Activated CD4-positive, alpha-beta T cell treated with anti-CD3 and anti-CD28 coated beads for 36 hours (primary cell): ENCODE data around the gene TMED10. TPM values are rescaled to one million over a fixed set of nuclear protein-coding genes. Genes with fewer than 3 reads are reported as not detected.
"Not testable (repeated sequence)": the region's sequence is repeated elsewhere in the genome, so short reads cannot be mapped to it uniquely, and the experiment has no call there.

Source experiments
- ATAC-seq: fragments of 200-7000 bp; cut with Tn5 transposase; one replicate; pipeline ENCODE4 v1.10.0; 2021; ENCODE audit warnings: mild to moderate bottlenecking, moderate library complexity
- CTCF ChIA-PET: fragments of 350-600 bp; sonication (Branson Sonifier 250); formaldehyde crosslinking; loops from one replicate; lab custom pipeline; 2021; ENCODE audit warnings: antibody characterized with exemption; lab: Charles Lee
- POLR2A ChIA-PET: fragments of 350-600 bp; sonication (Branson Sonifier 250); formaldehyde crosslinking; loops from one replicate; lab custom pipeline; 2021; ENCODE audit warnings: antibody characterized with exemption, inconsistent platforms; lab: Charles Lee
- DNase-seq: peaks from one replicate; pipeline ENCODE4 v3.0.0-alpha.2; 2020
- H3K27ac Mint-ChIP-seq: one replicate; pipeline ENCODE4 v1.8.0; 2021; ENCODE audit warnings: mixed read lengths
- H3K27me3 Mint-ChIP-seq: one replicate; pipeline ENCODE4 v1.8.0; 2021; ENCODE audit warnings: mixed read lengths
- H3K36me3 Mint-ChIP-seq: one replicate; pipeline ENCODE4 v1.8.0; 2021; ENCODE audit warnings: low read depth, mixed read lengths
- H3K4me1 Mint-ChIP-seq: one replicate; pipeline ENCODE4 v1.8.0; 2021; ENCODE audit warnings: mixed read lengths
- H3K4me3 Mint-ChIP-seq: one replicate; pipeline ENCODE4 v1.8.0; 2021; ENCODE audit warnings: mild to moderate bottlenecking, moderate library complexity, mixed read lengths
- H3K9me3 Mint-ChIP-seq: one replicate; pipeline ENCODE4 v1.8.0; 2021; ENCODE audit warnings: low read depth, mixed read lengths
- intact Hi-C, 2 experiments: fragments of 100-400 bp; cut with DNase I in 1 of 2; cut with micrococcal nuclease in 1 of 2; formaldehyde crosslinking; loops; one replicate each; pipeline versions ENCODE4 v1.14.2 to v1.15.1; 2022 to 2024; cut with DNase I, micrococcal nuclease
- total RNA-seq, 2 experiments: library from RNA; stranded (reverse); gene quantifications; one replicate each; pipeline ENCODE4 v1.2.3, GENCODE V29; 2021

Gene TMED10
- total RNA-seq, 2 experiments from 2014 or later, result 179 to 253 TPM

GRCh38 chr14:75190023-75190422, 13.6 kb upstream of the TMED10 start:
- ChIA-PET POLR2A (no interaction called here), CTCF (no interaction called here)
- peaks cover 8% of the 10 kb centered on the region for H3K27me3 Mint-ChIP-seq
- H3K9me3 Mint-ChIP-seq, result no peaks in the 10 kb centered on the region
- H3K4me1 Mint-ChIP-seq, result no peaks in the 10 kb centered on the region
- H3K36me3 Mint-ChIP-seq, result no peaks in the 10 kb centered on the region
- H3K4me3 Mint-ChIP-seq, result no peak overlapping the region
- ATAC-seq, result no peak
- intact Hi-C loops, result no loop called here
- no peak for DNase-seq
- no peak overlapping the region for H3K27ac Mint-ChIP-seq

- peaks cover 8% of the 10 kb centered on the region for H3K27me3 Mint-ChIP-seq
- ATAC-seq (no peak), DNase-seq (no peak)
- peaks cover 5% of the 10 kb centered on the region for H3K4me1 Mint-ChIP-seq
- H3K27ac Mint-ChIP-seq, result no peak overlapping the region
- H3K9me3 Mint-ChIP-seq, result no peaks in the 10 kb centered on the region
- no peaks in the 10 kb centered on the region for H3K36me3 Mint-ChIP-seq
- intact Hi-C loops, result no loop called here
- POLR2A ChIA-PET, result no interaction called here
- CTCF ChIA-PET, result interaction anchor here (1.4 kb wide), 1 partner anchor 107 kb away, joined by 4 read pairs; no protein-coding TSS in a partner anchor
- no peak overlapping the region for H3K4me3 Mint-ChIP-seq
Measured at GRCh38 chr14:75188520-75189268, 12.3 kb upstream of the TMED10 start.

GRCh38 chr14:75188086-75188485, 11.7 kb upstream of the TMED10 start:
- no peak for ATAC-seq
- DNase-seq, result no peak
- intact Hi-C loops, result no loop called here
- no peak overlapping the region for H3K4me3 Mint-ChIP-seq
- H3K27ac Mint-ChIP-seq, result no peak overlapping the region
- H3K36me3 Mint-ChIP-seq, result no peaks in the 10 kb centered on the region
- no peaks in the 10 kb centered on the region for H3K9me3 Mint-ChIP-seq
- H3K27me3 Mint-ChIP-seq, result peaks cover 8% of the 10 kb centered on the region
- CTCF ChIA-PET, result interaction anchor here (1.4 kb wide), 1 partner anchor 107 kb away, joined by 4 read pairs; no protein-coding TSS in a partner anchor
- POLR2A ChIA-PET, result no interaction called here
- peaks cover 5% of the 10 kb centered on the region for H3K4me1 Mint-ChIP-seq

GRCh38 chr14:75186953-75187352, 10.5 kb upstream of the TMED10 start:
- H3K4me3 Mint-ChIP-seq, result no peak overlapping the region
- H3K27ac Mint-ChIP-seq, result no peak overlapping the region
- no peaks in the 10 kb centered on the region for H3K36me3 Mint-ChIP-seq
- no peak for DNase-seq
- no peak for ATAC-seq
- intact Hi-C loops, result no loop called here
- H3K4me1 Mint-ChIP-seq, result peaks cover 5% of the 10 kb centered on the region
- POLR2A ChIA-PET, result interaction anchor here (0.6 to 0.7 kb wide), 2 partner anchors 40 to 437 kb away, joined by 3 to 4 read pairs; no protein-coding TSS in a partner anchor
- CTCF ChIA-PET, result interaction anchor here (0.6 to 0.7 kb wide), 2 partner anchors 32 to 130 kb away, joined by 3 to 4 read pairs; no protein-coding TSS in a partner anchor
- no peaks in the 10 kb centered on the region for H3K9me3 Mint-ChIP-seq
- peaks cover 8% of the 10 kb centered on the region for H3K27me3 Mint-ChIP-seq

GRCh38 chr14:75185251-75186040, 9.0 kb upstream of the TMED10 start:
- no peak for ATAC-seq
- Mint-ChIP-seq H3K27me3 (peaks cover 8% of the 10 kb centered on the region), H3K9me3 (no peaks in the 10 kb centered on the region), H3K4me1 (peaks cover 5% of the 10 kb centered on the region), H3K27ac (no peak overlapping the region), H3K36me3 (no peaks in the 10 kb centered on the region), H3K4me3 (no peak overlapping the region)
- CTCF ChIA-PET, result interaction anchor here (0.6 to 1.9 kb wide), 2 partner anchors 18 to 44 kb away, joined by 3 to 8 read pairs; no protein-coding TSS in a partner anchor
- intact Hi-C loops, result no loop called here
- no peak for DNase-seq
- POLR2A ChIA-PET, result no interaction called here

GRCh38 chr14:75184492-75184891, 8.1 kb upstream of the TMED10 start:
- no peak overlapping the region for H3K27ac Mint-ChIP-seq

GRCh38 chr14:75184039-75184438, 7.6 kb upstream of the TMED10 start:
- DNase-seq (no peak), ATAC-seq (no peak)
- ChIA-PET CTCF (interaction anchor here (0.5 to 1.9 kb wide), 7 partner anchors 9 to 77 kb away, joined by 3 to 8 read pairs (median 4); no protein-coding TSS in a partner anchor), POLR2A (interaction anchor here (0.6 kb wide), 1 partner anchor 80 kb away, joined by 3 read pairs; no protein-coding TSS in a partner anchor)
- intact Hi-C loops, result no loop called here
- peaks cover 5% of the 10 kb centered on the region for H3K4me1 Mint-ChIP-seq
- peaks cover 8% of the 10 kb centered on the region for H3K27me3 Mint-ChIP-seq
- no peaks in the 10 kb centered on the region for H3K9me3 Mint-ChIP-seq
- no peak overlapping the region for H3K4me3 Mint-ChIP-seq
- H3K27ac Mint-ChIP-seq, result no peak overlapping the region
- no peaks in the 10 kb centered on the region for H3K36me3 Mint-ChIP-seq

More at GRCh38 chr14:75184492-75184891, 8.1 kb upstream of the TMED10 start:
- intact Hi-C loops, result no loop called here
- peaks cover 8% of the 10 kb centered on the region for H3K27me3 Mint-ChIP-seq
- ATAC-seq, result peak; percentile 70
- CTCF ChIA-PET, result interaction anchor here (0.5 to 1.9 kb wide), 7 partner anchors 8 to 77 kb away, joined by 3 to 8 read pairs (median 4); no protein-coding TSS in a partner anchor
- H3K4me1 Mint-ChIP-seq, result peaks cover 5% of the 10 kb centered on the region
- H3K36me3 Mint-ChIP-seq, result no peaks in the 10 kb centered on the region
- DNase-seq, result no peak
- H3K9me3 Mint-ChIP-seq, result no peaks in the 10 kb centered on the region
- H3K4me3 Mint-ChIP-seq, result no peak overlapping the region
- POLR2A ChIA-PET, result interaction anchor here (0.6 kb wide), 1 partner anchor 79 kb away, joined by 3 read pairs; no protein-coding TSS in a partner anchor

GRCh38 chr14:75183225-75183624, 6.8 kb upstream of the TMED10 start:
- H3K27me3 Mint-ChIP-seq, result peaks cover 7% of the 10 kb centered on the region
- no peak overlapping the region for H3K27ac Mint-ChIP-seq
- peaks cover 5% of the 10 kb centered on the region for H3K4me1 Mint-ChIP-seq
- DNase-seq (no peak), ATAC-seq (no peak)
- ChIA-PET POLR2A (no interaction called here), CTCF (interaction anchor here (0.8 to 1.3 kb wide), 2 partner anchors 15 to 23 kb away, joined by 3 to 4 read pairs; no protein-coding TSS in a partner anchor)
- no peaks in the 10 kb centered on the region for H3K9me3 Mint-ChIP-seq
- no peaks in the 10 kb centered on the region for H3K36me3 Mint-ChIP-seq
- H3K4me3 Mint-ChIP-seq, result no peak overlapping the region
- intact Hi-C loops, result no loop called here

- ChIA-PET POLR2A (no interaction called here), CTCF (interaction anchor here (0.8 kb wide), 1 partner anchor 23 kb away, joined by 3 read pairs; no protein-coding TSS in a partner anchor)
- intact Hi-C loops, result no loop called here
- H3K27ac Mint-ChIP-seq, result no peak overlapping the region
- DNase-seq (no peak), ATAC-seq (no peak)
- H3K27me3 Mint-ChIP-seq, result peaks cover 6% of the 10 kb centered on the region
- H3K9me3 Mint-ChIP-seq, result no peaks in the 10 kb centered on the region
- H3K36me3 Mint-ChIP-seq, result no peaks in the 10 kb centered on the region
- peaks cover 5% of the 10 kb centered on the region for H3K4me1 Mint-ChIP-seq
- H3K4me3 Mint-ChIP-seq, result no peak overlapping the region
Measured at GRCh38 chr14:75182821-75183220, 6.4 kb upstream of the TMED10 start.

GRCh38 chr14:75182163-75182562, 5.8 kb upstream of the TMED10 start:
- H3K36me3 Mint-ChIP-seq, H3K4me1 Mint-ChIP-seq, H3K27me3 Mint-ChIP-seq, DNase-seq, H3K27ac Mint-ChIP-seq, ATAC-seq, intact Hi-C loops, POLR2A ChIA-PET, H3K4me3 Mint-ChIP-seq, H3K9me3 Mint-ChIP-seq: not testable (repeated sequence)
- CTCF ChIA-PET, result interaction anchor here (0.8 to 2.0 kb wide), 2 partner anchors 22 to 23 kb away, joined by 3 to 5 read pairs; no protein-coding TSS in a partner anchor
